ENCODE results near the gene MAP4K2.

DNA sequence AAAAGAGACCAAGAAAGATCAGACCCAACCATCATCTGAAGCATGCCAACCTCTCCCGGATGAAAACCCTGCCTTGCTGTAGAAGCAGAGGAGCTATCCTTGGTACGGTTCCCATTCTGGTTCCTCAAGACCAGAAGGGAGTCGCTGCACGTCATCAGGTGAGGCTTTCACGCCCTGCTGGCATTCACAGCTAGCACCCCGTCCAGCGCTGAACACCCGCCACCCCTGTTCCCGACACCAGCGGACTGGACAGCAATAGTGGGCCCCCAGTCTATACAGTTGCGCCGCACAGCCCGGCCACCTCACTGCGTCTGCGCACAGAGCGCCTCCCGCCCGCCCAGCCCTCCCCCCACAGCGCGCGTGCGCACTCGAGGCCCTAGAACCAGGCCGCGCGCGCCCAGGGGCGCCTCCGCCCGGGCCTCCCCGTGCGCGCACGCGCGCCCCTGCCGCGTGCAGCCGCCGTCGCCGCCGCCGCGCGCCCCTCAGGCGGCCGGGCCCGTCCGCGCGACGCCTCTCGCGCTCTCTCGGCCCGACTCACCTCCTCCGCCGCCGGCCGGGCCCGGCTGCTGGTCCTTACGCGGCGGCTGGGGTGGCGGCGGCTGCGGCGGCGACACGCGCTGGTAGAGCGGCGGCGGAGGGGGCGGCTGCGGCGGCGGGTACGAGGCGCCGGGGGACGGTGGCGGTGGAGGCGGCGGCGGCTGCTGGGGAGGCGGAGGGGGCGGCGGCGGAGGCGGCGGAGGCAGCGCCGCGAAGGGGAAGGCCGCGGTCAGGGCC, 25.4 kb downstream of the MAP4K2 start:
- TF ChIP-seq POLR2AphosphoS5 (IDR thresholded peaks at IDR 0.05), result no peak
- no peak for TF ChIP-seq POLR2A (IDR thresholded peaks at IDR 0.05)
- TF ChIP-seq, protein P1, sequence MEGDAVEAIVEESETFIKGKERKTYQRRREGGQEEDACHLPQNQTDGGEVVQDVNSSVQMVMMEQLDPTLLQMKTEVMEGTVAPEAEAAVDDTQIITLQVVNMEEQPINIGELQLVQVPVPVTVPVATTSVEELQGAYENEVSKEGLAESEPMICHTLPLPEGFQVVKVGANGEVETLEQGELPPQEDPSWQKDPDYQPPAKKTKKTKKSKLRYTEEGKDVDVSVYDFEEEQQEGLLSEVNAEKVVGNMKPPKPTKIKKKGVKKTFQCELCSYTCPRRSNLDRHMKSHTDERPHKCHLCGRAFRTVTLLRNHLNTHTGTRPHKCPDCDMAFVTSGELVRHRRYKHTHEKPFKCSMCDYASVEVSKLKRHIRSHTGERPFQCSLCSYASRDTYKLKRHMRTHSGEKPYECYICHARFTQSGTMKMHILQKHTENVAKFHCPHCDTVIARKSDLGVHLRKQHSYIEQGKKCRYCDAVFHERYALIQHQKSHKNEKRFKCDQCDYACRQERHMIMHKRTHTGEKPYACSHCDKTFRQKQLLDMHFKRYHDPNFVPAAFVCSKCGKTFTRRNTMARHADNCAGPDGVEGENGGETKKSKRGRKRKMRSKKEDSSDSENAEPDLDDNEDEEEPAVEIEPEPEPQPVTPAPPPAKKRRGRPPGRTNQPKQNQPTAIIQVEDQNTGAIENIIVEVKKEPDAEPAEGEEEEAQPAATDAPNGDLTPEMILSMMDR (IDR thresholded peaks at IDR 0.05), result no peak
- TF ChIP-seq EP300 (IDR thresholded peaks at IDR 0.05), result no peak

Data from suprapubic skin (tissue), 4 donors.